Naive B cell (primary cell): ENCODE measurements around the gene GPRC5D. TPM values are rescaled to one million over a fixed set of nuclear protein-coding genes. Genes with fewer than 3 reads are reported as not detected.
A peak's percentile ranks its signal among the peaks of the same experiment; 100 is the strongest.

Experiments used
- ATAC-seq, 2 donors: fragments of 150-1000 bp; cut with Tn5 transposase; 2 replicates each; pipeline ENCODE4 v1.10.0; 2021; ENCODE audit warnings: low read depth in 2 of 2, mild to moderate bottlenecking in 2 of 2, moderate library complexity in 2 of 2
- DNase-seq: peaks from one replicate; pipeline ENCODE4 v3.0.0; 2022
- H3K27ac Mint-ChIP-seq, 6 donors: one replicate each; pipeline ENCODE4 v1.8.0; 2020 to 2022; ENCODE audit warnings: mild to moderate bottlenecking in 6 of 6, mixed read lengths in 6 of 6, moderate library complexity in 5 of 6, inconsistent platforms in 2 of 6
- H3K27me3 Mint-ChIP-seq, 3 donors: one replicate each; pipeline ENCODE4 v1.8.0; 2021 to 2022; ENCODE audit warnings: mixed read lengths in 3 of 3, mild to moderate bottlenecking in 1 of 3
- H3K36me3 Mint-ChIP-seq, 2 donors: one replicate each; pipeline ENCODE4 v1.8.0; 2020 to 2022; ENCODE audit warnings: mixed read lengths in 2 of 2, inconsistent platforms in 1 of 2, mild to moderate bottlenecking in 1 of 2
- H3K4me1 Mint-ChIP-seq, 3 donors: one replicate each; pipeline ENCODE4 v1.8.0; 2020 to 2022; ENCODE audit warnings: mixed read lengths in 3 of 3, inconsistent platforms in 1 of 3, mild to moderate bottlenecking in 1 of 3, moderate library complexity in 1 of 3
- H3K4me3 Mint-ChIP-seq, 8 donors: one replicate each; pipeline ENCODE4 v1.8.0; 2020 to 2022; ENCODE audit warnings: mild to moderate bottlenecking in 8 of 8, mixed read lengths in 8 of 8, moderate library complexity in 8 of 8, inconsistent platforms in 2 of 8
- H3K9me3 Mint-ChIP-seq, 7 donors: one replicate each; pipeline ENCODE4 v1.8.0; 2020 to 2022; ENCODE audit warnings: mixed read lengths in 7 of 7, mild to moderate bottlenecking in 5 of 7, inconsistent platforms in 2 of 7, moderate library complexity in 1 of 7
- polyA plus RNA-seq, 6 donors: library from polyadenylated mRNA; unstranded; fragments of 300-500 nt; fragmentation: Illumina TruSeq; gene quantifications; one replicate each; pipeline ENCODE4 v1.2.3, GENCODE V29; 2021; ENCODE audit warnings: low read depth in 6 of 6

Gene GPRC5D
- polyA plus RNA-seq, 6 donors from 2014 or later = 0.32 TPM; not detected in 5

GRCh38 chr12:12908252-12908651 is 43.7 kb downstream of the GPRC5D start:
- Mint-ChIP-seq H3K9me3 (no peaks in the 10 kb centered on the region), H3K4me1 (peaks cover 29 to 33% (median 30%) of the 10 kb centered on the region in 3 donors), H3K36me3 (no peaks in the 10 kb centered on the region), H3K27ac (peak overlapping the region in 2 of 6 donors; percentile 21 to 23), H3K4me3 (peak overlapping the region in 1 of 8 donors; percentile 59), H3K27me3 (peaks cover 0 to 9% (median 0%) of the 10 kb centered on the region in 3 donors)
- DNase-seq (no peak), ATAC-seq (no peak)

- no peak for DNase-seq
Observed at GRCh38 chr12:12907552-12907951, 44.4 kb downstream of the GPRC5D start.

GRCh38 chr12:12903642-12904609 is 48.0 kb downstream of the GPRC5D start:
- Mint-ChIP-seq H3K9me3 (no peaks in the 10 kb centered on the region), H3K36me3 (no peaks in the 10 kb centered on the region), H3K4me1 (peaks cover 11 to 14% (median 12%) of the 10 kb centered on the region in 3 donors), H3K27ac (peak overlapping the region in 3 of 6 donors; percentile 9 to 48 (median 38)), H3K27me3 (peaks cover 4 to 8% (median 5%) of the 10 kb centered on the region in 3 donors), H3K4me3 (peak overlapping the region in 2 of 8 donors; percentile 15 to 53)
- no peak for DNase-seq
- peak; percentile 53 to 56 for ATAC-seq

More at GRCh38 chr12:12907552-12907951, 44.4 kb downstream of the GPRC5D start:
- Mint-ChIP-seq H3K4me3 (no peak overlapping the region), H3K27me3 (peaks cover 0 to 5% (median 0%) of the 10 kb centered on the region in 3 donors), H3K36me3 (no peaks in the 10 kb centered on the region), H3K4me1 (peaks cover 29 to 33% (median 30%) of the 10 kb centered on the region in 3 donors), H3K27ac (no peak overlapping the region), H3K9me3 (no peaks in the 10 kb centered on the region)
- ATAC-seq = no peak

DNA sequence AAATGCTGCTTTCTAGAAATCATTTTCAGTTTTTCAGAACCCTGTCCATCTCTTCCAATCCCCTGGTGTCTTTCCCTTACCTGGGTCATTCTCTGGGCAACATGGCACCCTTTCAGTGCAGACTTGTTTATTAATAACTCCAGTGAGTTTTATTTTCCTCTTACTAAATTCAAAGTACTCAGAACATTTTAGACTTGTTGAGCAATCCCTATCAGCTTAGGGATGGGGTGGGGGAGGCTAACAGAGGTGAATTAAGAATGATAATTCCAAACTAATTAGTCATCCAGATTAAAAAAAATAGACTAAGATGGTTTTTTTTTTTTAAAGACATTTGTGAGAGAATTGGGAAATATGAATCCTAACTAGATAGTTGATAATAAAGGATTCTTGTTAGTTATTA is 49.9 kb downstream of the GPRC5D start:
- H3K9me3 Mint-ChIP-seq = no peaks in the 10 kb centered on the region
- ATAC-seq = no peak
- no peak overlapping the region for H3K4me3 Mint-ChIP-seq
- H3K36me3 Mint-ChIP-seq = no peaks in the 10 kb centered on the region
- peaks cover 4 to 15% (median 13%) of the 10 kb centered on the region in 3 donors for H3K27me3 Mint-ChIP-seq
- H3K27ac Mint-ChIP-seq = no peak overlapping the region
- DNase-seq = no peak
- H3K4me1 Mint-ChIP-seq = peaks cover 7 to 11% (median 10%) of the 10 kb centered on the region in 3 donors

DNA sequence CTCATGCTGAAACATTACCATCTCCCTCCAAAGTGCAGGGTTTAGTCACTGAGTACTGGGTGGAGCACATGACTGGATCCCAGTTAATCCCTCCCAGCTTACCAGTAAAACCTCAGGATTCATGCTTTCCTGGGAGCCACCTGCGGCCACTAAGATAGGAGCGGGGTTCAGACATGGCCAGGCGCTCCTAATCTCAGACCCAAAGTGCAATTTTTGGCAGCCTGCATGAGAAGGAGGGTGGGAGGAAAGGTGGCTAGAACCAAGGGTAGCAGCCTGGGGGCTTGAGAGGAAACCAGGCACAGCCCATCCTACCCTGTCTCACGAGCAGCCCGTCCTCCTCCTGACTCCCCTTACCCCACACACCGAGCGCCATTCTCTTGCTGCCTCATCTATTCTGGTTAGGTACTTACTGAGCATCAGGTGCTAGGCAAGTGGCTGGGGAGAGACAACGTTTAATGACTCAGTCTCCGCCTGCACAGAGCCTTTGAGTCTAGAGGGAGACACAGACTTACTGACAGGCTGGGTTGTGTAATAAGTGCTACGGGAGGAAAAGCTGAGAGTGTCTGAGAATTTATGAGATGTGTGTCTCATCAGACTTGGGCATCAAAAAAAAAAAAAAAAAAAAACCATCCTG is 50.7 kb downstream of the GPRC5D start:
- Mint-ChIP-seq H3K27ac (no peak overlapping the region), H3K4me1 (peaks cover 7 to 11% (median 10%) of the 10 kb centered on the region in 3 donors), H3K27me3 (peaks cover 4 to 19% (median 14%) of the 10 kb centered on the region in 3 donors), H3K9me3 (no peaks in the 10 kb centered on the region), H3K36me3 (no peaks in the 10 kb centered on the region), H3K4me3 (peak overlapping the region in 1 of 8 donors; percentile 10)
- DNase-seq = no peak
- no peak for ATAC-seq

DNA sequence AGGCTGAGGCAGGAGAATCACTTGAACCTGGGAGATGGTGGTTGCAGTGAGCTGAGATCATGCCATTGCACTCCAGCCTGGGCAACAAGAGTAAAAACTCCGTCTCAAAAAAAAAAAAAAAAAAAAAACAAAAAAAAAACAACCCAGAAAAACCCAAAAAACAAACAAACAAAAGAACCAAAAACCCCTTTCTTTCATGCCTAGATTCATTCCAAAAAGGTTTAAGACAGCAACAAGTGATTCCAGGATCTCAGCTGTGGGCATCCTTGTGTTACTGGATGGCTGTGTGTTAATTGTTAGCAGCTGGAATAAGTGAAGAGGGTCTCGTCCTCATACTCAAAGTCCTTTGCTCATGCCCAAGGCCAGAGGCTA is 51.2 kb downstream of the GPRC5D start:
- ATAC-seq (no peak), DNase-seq (no peak)
- no peaks in the 10 kb centered on the region for H3K36me3 Mint-ChIP-seq
- no peaks in the 10 kb centered on the region for H3K9me3 Mint-ChIP-seq
- no peak overlapping the region for H3K4me3 Mint-ChIP-seq
- no peak overlapping the region for H3K27ac Mint-ChIP-seq
- peaks cover 7 to 11% (median 10%) of the 10 kb centered on the region in 3 donors for H3K4me1 Mint-ChIP-seq
- H3K27me3 Mint-ChIP-seq = peaks cover 4 to 24% (median 15%) of the 10 kb centered on the region in 3 donors

DNA sequence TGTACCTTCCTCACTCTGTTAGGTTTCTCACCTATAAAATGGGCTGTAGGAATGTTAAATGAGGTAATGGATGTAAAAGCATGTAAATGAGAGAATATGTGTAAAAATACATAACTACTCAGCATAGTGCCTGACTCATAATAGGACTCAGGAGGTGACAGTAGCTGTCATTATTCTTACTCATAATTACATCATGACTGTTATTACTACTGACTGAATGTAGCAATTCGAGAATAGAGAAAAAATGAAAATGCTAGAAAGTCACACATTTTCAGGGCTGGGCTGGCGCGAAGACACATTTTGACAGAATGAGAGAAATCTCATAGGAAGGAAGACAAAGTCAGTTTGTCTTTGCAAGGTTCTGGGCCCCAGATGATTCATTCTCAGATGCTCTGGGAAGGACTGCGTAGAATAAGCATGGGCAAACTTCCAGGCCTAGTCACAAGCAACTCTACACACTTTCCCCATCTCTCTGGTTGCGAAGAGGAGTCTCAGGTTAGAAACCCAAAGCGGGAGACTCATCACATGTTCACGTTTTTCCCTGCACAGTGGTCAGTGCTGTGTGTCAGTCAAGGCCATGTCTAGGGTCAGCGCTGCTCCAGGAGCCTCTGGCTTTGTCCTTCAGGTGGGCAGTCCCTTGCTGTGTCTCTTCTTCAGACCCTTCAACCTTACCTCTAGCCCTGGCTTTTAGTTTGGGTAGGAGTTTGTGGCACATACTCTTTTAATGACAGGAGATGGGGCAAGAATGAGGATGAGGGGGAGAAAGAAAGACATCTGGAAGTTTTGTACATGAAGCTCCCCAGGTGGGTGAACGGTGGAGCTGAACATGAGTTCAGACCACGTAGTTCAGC is 52.2 kb downstream of the GPRC5D start:
- H3K4me3 Mint-ChIP-seq = no peak overlapping the region
- ATAC-seq (no peak), DNase-seq (no peak)
- H3K36me3 Mint-ChIP-seq = no peaks in the 10 kb centered on the region
- no peak overlapping the region for H3K27ac Mint-ChIP-seq
- no peaks in the 10 kb centered on the region for H3K9me3 Mint-ChIP-seq
- peaks cover 4 to 25% (median 15%) of the 10 kb centered on the region in 3 donors for H3K27me3 Mint-ChIP-seq
- peaks cover 7 to 11% (median 10%) of the 10 kb centered on the region in 3 donors for H3K4me1 Mint-ChIP-seq

DNA sequence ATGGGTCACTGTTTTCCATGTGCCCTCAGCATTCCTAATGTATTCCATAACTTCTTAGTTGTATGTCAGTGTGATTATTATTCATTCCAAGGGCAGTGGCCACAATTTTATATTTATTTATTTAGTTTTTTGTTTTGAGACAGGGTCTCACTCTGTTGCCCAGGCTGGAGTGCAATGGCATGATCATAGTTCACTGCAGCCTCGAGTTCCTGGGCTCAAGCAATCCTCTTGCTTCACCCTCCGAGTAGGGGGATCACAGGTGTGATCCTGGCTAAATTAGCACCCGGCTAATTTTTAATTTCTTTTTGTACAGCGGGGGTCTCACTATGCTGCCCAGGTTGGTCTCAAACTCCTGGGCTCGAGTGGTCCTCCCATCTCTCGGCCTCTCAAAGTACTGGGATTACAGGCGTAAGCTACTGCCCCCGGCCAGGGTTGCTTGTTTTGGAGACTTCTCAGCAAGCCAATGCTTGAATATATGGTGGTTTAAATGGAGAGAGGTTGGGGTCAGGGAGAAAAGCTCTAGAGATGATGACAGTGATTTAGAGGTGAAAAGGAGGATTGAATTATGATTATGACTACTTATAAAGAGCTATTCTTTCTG is 53.0 kb downstream of the GPRC5D start:
- no peak overlapping the region for H3K4me3 Mint-ChIP-seq
- no peaks in the 10 kb centered on the region for H3K9me3 Mint-ChIP-seq
- no peak overlapping the region for H3K27ac Mint-ChIP-seq
- DNase-seq (no peak), ATAC-seq (no peak)
- no peaks in the 10 kb centered on the region for H3K36me3 Mint-ChIP-seq
- H3K4me1 Mint-ChIP-seq = peaks cover 4 to 6% (median 5%) of the 10 kb centered on the region in 3 donors
- H3K27me3 Mint-ChIP-seq = peaks cover 4 to 25% (median 15%) of the 10 kb centered on the region in 3 donors

GRCh38 chr12:12898136-12898717 is 53.7 kb downstream of the GPRC5D start:
- Mint-ChIP-seq H3K27me3 (peaks cover 4 to 30% (median 19%) of the 10 kb centered on the region in 3 donors), H3K36me3 (no peaks in the 10 kb centered on the region), H3K27ac (no peak overlapping the region), H3K4me3 (no peak overlapping the region), H3K9me3 (no peaks in the 10 kb centered on the region), H3K4me1 (no peaks in the 10 kb centered on the region)
- no peak for ATAC-seq
- DNase-seq = no peak

DNA sequence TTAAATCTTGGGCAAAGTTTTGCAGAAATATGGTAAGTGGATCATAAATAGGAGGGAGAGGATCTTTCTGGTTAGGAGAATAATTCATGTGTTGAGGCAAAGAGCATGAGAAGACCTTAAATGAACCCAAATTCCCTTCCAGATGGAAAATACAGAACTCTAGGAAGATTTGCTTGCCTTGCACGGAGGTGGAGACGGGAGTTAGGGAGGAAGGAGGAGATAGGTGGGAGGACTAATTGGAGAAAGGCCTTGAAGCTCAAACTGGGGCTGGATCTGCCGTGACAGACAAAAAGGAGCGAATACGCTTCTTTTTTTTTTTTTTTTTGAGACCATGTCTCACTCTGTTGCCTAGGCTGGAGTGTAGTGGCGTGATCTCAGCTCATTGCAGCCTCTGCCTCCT is 54.7 kb downstream of the GPRC5D start:
- no peak overlapping the region for H3K27ac Mint-ChIP-seq

DNA sequence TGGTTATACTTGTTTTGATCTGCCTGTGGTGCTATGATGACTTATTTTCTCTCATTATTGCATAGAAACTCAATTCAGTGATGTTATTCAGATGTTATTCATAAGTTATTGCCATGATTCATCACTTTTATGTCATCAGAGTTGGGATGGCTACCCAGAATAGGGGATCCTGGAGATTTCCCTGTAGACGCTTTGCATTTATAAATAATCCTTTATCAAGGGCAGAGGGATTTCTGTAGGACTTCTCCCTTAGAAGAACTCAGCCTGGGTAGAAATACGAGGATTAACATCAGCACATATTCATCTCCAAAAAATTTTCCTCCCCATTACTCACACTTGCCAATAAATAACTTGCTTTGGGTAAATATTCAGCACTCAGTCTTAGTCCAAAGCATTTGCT is 55.7 kb downstream of the GPRC5D start:
- Mint-ChIP-seq H3K9me3 (no peaks in the 10 kb centered on the region), H3K36me3 (no peaks in the 10 kb centered on the region), H3K27ac (no peak overlapping the region), H3K27me3 (peaks cover 15 to 48% (median 38%) of the 10 kb centered on the region in 3 donors), H3K4me3 (no peak overlapping the region), H3K4me1 (peaks cover 0 to 7% (median 6%) of the 10 kb centered on the region in 3 donors)
- DNase-seq (no peak), ATAC-seq (no peak)

More for the DNA sequence above, 54.7 kb downstream of the GPRC5D start:
- Mint-ChIP-seq H3K4me1 (no peaks in the 10 kb centered on the region), H3K36me3 (no peaks in the 10 kb centered on the region), H3K4me3 (no peak overlapping the region), H3K27me3 (peaks cover 9 to 39% (median 28%) of the 10 kb centered on the region in 3 donors), H3K9me3 (no peaks in the 10 kb centered on the region)
- DNase-seq (no peak), ATAC-seq (no peak)

GRCh38 chr12:12893438-12893837 is 58.5 kb downstream of the GPRC5D start:
- H3K4me1 Mint-ChIP-seq = peaks cover 8 to 15% (median 14%) of the 10 kb centered on the region in 3 donors
- peaks cover 0 to under 1% (median 0%) of the 10 kb centered on the region in 7 donors for H3K9me3 Mint-ChIP-seq
- H3K27me3 Mint-ChIP-seq = peaks cover 26 to 67% (median 63%) of the 10 kb centered on the region in 3 donors
- no peak for DNase-seq
- no peaks in the 10 kb centered on the region for H3K36me3 Mint-ChIP-seq
- H3K4me3 Mint-ChIP-seq = no peak overlapping the region
- no peak for ATAC-seq
- no peak overlapping the region for H3K27ac Mint-ChIP-seq
